Natural killer cell (primary cell): Measurements from ENCODE around the gene PDE6A. TPM values are rescaled to one million over a fixed set of nuclear protein-coding genes. Genes with fewer than 3 reads are reported as not detected.
A peak's percentile ranks its signal among the peaks of the same experiment; 100 is the strongest.

Source experiments
- ATAC-seq, 3 donors: fragments of 150-1000 bp in 2 of 3; fragments of 200-7000 bp in 1 of 3; cut with Tn5 transposase; 1 replicate in 1 of 3; 2 replicates in 2 of 3; pipeline ENCODE4 v1.10.0; 2021; ENCODE audit warnings: mild to moderate bottlenecking in 2 of 3, moderate library complexity in 2 of 3
- DNase-seq, 2 donors: peaks; one replicate each; pipeline versions ENCODE4 v3.0.0 to v3.0.0-alpha.2; 2013 to 2021; ENCODE audit warnings: mixed read lengths in 1 of 2
- H3K27ac ChIP-seq: one replicate; pipeline ENCODE4 v1.5.1; 2013; ENCODE audit warnings: mild to moderate bottlenecking, low read length
- H3K27me3 ChIP-seq: one replicate; pipeline ENCODE4 v1.6.1; 2013; ENCODE audit warnings: low read length; ENCODE audit not compliant: control insufficient read depth, insufficient read depth
- H3K36me3 ChIP-seq: one replicate; pipeline ENCODE4 v1.6.1; 2013; ENCODE audit warnings: low read length; ENCODE audit not compliant: control insufficient read depth, insufficient read depth
- H3K4me1 ChIP-seq: one replicate; pipeline ENCODE4 v1.6.1; 2013; ENCODE audit warnings: low read length; ENCODE audit not compliant: control insufficient read depth, insufficient read depth
- H3K4me3 ChIP-seq: one replicate; pipeline ENCODE4 v1.5.1; 2013; ENCODE audit warnings: low read length
- H3K9me3 ChIP-seq: one replicate; pipeline ENCODE4 v1.6.1; 2013; ENCODE audit warnings: low read length; ENCODE audit not compliant: control insufficient read depth, insufficient read depth
- H3K27ac Mint-ChIP-seq, 2 donors: one replicate each; pipeline ENCODE4 v1.8.0; 2022; ENCODE audit warnings: mild to moderate bottlenecking in 2 of 2, mixed read lengths in 2 of 2, moderate library complexity in 1 of 2
- H3K27me3 Mint-ChIP-seq, 2 donors: one replicate each; pipeline ENCODE4 v1.8.0; 2022; ENCODE audit warnings: low read depth in 2 of 2, mixed read lengths in 2 of 2
- H3K36me3 Mint-ChIP-seq: one replicate; pipeline ENCODE4 v1.8.0; 2022; ENCODE audit warnings: mixed read lengths
- H3K4me1 Mint-ChIP-seq, 2 donors: one replicate each; pipeline ENCODE4 v1.8.0; 2022; ENCODE audit warnings: mixed read lengths in 2 of 2
- H3K4me3 Mint-ChIP-seq: one replicate; pipeline ENCODE4 v1.8.0; 2022; ENCODE audit warnings: mild to moderate bottlenecking, moderate library complexity, mixed read lengths
- H3K9me3 Mint-ChIP-seq, 2 donors: one replicate each; pipeline ENCODE4 v1.8.0; 2022; ENCODE audit warnings: mixed read lengths in 2 of 2
- WGBS: methylation state at CpG from one replicate; pipeline ENCODE4 v1.1.7; 2013; ENCODE audit warnings: missing lambda C conversion rate; ENCODE audit not compliant: insufficient coverage; 5-methylcytosine and 5-hydroxymethylcytosine counted together
- intact Hi-C: fragments of 100-400 bp; cut with micrococcal nuclease; formaldehyde crosslinking; loops from one replicate; pipeline ENCODE4 v1.14.2; 2022
- total RNA-seq, 4 donors: library from RNA; stranded (reverse); fragments of 120-200 nt in 1 of 4; gene quantifications; one replicate each; pipeline versions ENCODE4 v1.2.3 to v1.2.4, GENCODE V29; 2013 to 2022
- TF ChIP-seq, protein P1 (sequence below): fragments of 200-600 bp; IDR thresholded peaks from one replicate; pipeline ENCODE4 v1.8.0; 2022; ENCODE audit warnings: antibody characterized with exemption

PDE6A gene
- total RNA-seq, 3 donors from 2014 or later (not counting 1 experiment from before 2014, with no cell fraction given), result not detected

DNA sequence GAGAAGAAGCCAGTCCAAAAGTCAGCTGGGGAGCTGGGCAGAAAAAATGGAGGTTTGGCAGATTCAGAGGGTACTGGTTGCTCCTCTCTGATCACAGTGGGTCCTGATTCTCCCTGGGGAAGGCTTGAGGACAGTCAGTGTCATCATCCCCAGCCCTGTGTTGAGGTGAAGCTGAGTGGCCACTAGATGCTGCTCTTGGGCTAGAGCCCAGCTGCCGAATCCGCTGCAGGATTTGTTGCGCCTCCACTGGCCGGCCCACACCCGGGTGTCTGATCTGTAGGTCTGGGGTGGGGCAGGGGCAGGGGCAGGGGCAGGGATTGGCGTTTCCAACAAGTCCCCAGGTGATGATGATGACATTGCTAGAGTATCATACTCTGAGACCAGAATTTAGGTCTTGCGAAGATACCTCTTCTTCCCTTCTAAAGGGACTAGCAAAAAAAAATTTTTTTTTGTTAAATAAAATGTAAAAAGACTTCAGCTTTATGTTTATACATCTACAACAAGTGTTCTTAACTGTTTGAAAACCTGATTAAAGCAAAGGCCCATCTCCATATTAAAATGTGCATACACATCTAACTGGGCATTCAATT, 106.8 kb downstream of the PDE6A start:
- Histone ChIP-seq H3K36me3 (no peaks in the 10 kb centered on the region), H3K9me3 (no peaks in the 10 kb centered on the region), H3K27me3 (no peaks in the 10 kb centered on the region), H3K4me1 (no peaks in the 10 kb centered on the region), H3K4me3 (no peak overlapping the region), H3K27ac (no peak overlapping the region)
- ATAC-seq, result no peak
- DNase-seq, result no peak
- H3K4me3 Mint-ChIP-seq, result no peak overlapping the region
- 74% methylated on average over 7 of the region's 7 CpGs for WGBS
- H3K4me1 Mint-ChIP-seq, result no peaks in the 10 kb centered on the region
- no peak overlapping the region for H3K27ac Mint-ChIP-seq
- intact Hi-C loops, result no loop called here
- no peaks in the 10 kb centered on the region for H3K36me3 Mint-ChIP-seq
- H3K27me3 Mint-ChIP-seq, result no peaks in the 10 kb centered on the region
- TF ChIP-seq, protein P1, sequence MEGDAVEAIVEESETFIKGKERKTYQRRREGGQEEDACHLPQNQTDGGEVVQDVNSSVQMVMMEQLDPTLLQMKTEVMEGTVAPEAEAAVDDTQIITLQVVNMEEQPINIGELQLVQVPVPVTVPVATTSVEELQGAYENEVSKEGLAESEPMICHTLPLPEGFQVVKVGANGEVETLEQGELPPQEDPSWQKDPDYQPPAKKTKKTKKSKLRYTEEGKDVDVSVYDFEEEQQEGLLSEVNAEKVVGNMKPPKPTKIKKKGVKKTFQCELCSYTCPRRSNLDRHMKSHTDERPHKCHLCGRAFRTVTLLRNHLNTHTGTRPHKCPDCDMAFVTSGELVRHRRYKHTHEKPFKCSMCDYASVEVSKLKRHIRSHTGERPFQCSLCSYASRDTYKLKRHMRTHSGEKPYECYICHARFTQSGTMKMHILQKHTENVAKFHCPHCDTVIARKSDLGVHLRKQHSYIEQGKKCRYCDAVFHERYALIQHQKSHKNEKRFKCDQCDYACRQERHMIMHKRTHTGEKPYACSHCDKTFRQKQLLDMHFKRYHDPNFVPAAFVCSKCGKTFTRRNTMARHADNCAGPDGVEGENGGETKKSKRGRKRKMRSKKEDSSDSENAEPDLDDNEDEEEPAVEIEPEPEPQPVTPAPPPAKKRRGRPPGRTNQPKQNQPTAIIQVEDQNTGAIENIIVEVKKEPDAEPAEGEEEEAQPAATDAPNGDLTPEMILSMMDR, result no peak
- H3K9me3 Mint-ChIP-seq, result no peaks in the 10 kb centered on the region

DNA sequence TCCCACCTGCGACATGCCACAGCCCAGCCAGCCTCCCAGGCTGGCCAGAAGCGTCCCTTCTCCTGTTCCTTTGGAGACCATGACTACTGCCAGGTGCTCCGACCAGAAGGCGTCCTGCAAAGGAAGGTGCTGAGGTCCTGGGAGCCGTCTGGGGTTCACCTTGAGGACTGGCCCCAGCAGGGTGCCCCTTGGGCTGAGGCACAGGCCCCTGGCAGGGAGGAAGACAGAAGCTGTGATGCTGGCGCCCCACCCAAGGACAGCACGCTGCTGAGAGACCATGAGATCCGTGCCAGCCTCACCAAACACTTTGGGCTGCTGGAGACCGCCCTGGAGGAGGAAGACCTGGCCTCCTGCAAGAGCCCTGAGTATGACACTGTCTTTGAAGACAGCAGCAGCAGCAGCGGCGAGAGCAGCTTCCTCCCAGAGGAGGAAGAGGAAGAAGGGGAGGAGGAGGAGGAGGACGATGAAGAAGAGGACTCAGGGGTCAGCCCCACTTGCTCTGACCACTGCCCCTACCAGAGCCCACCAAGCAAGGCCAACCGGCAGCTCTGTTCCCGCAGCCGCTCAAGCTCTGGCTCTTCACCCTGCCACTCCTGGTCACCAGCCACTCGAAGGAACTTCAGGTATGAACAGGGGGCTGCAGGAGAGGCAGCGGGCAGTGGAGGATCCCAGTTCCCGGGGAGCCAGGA, 108.0 kb downstream of the PDE6A start:
- H3K9me3 Mint-ChIP-seq, result no peaks in the 10 kb centered on the region
- TF ChIP-seq, protein P1, result no peak
- H3K36me3 Mint-ChIP-seq, result no peaks in the 10 kb centered on the region
- DNase-seq (no peak), ATAC-seq (no peak)
- H3K4me3 ChIP-seq, result no peak overlapping the region
- H3K4me1 Mint-ChIP-seq, result no peaks in the 10 kb centered on the region
- H3K4me3 Mint-ChIP-seq, result no peak overlapping the region
- WGBS, result 86% methylated on average over 18 of the region's 18 CpGs
- intact Hi-C loops, result no loop called here
- no peaks in the 10 kb centered on the region for H3K27me3 Mint-ChIP-seq
- H3K27ac ChIP-seq, result no peak overlapping the region
- H3K27ac Mint-ChIP-seq, result peak overlapping the region in 1 of 2 donors; percentile 27
- H3K27me3 ChIP-seq, result no peaks in the 10 kb centered on the region
- no peaks in the 10 kb centered on the region for H3K9me3 ChIP-seq
- no peaks in the 10 kb centered on the region for H3K36me3 ChIP-seq
- H3K4me1 ChIP-seq, result no peaks in the 10 kb centered on the region

DNA sequence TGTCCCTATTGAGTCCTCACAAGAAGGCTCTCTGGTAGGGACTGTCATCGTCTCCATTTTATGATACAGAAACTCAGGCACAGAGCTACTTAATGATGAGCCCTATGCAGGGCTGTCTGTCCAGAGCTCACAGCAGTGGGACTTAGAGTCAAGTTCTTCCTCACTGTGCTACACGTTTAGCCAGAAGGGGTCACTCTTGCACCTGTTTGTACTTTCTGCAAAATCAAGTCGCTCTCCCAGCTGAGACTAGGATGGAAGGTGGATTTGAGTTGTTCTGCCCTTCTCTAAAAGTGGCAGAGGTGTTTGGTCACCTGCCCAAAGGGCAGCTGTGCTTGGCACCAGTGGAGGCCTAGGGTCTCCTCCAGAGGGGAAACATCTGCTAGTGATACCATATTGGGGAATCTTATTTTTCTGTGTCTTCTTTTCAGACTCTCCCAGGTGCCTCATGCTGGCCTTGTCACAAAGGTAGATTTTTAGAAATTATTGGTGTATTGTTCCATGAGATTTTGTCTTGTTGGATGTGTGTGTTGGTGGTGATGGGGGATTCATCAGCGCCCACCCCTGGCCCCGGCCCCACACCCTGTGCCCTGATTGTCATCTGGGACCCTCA, 110.2 kb downstream of the PDE6A start:
- Histone ChIP-seq H3K9me3 (no peaks in the 10 kb centered on the region), H3K27ac (no peak overlapping the region), H3K4me1 (no peaks in the 10 kb centered on the region), H3K36me3 (no peaks in the 10 kb centered on the region), H3K4me3 (no peak overlapping the region), H3K27me3 (no peaks in the 10 kb centered on the region)
- intact Hi-C loops, result loop anchor here (1.0 kb wide), 2 partner anchors 156 to 384 kb away; no protein-coding TSS in a partner anchor
- H3K27me3 Mint-ChIP-seq, result no peaks in the 10 kb centered on the region
- H3K9me3 Mint-ChIP-seq, result no peaks in the 10 kb centered on the region
- TF ChIP-seq, protein P1, result peak; percentile 48
- no peaks in the 10 kb centered on the region for H3K4me1 Mint-ChIP-seq
- no peaks in the 10 kb centered on the region for H3K36me3 Mint-ChIP-seq
- DNase-seq (peak; percentile 20 to 80), ATAC-seq (peak; percentile 40 to 67 (median 63))
- no peak overlapping the region for H3K27ac Mint-ChIP-seq
- WGBS, result 66% methylated on average over 5 of the region's 5 CpGs
- no peak overlapping the region for H3K4me3 Mint-ChIP-seq
